ENCODE results near the gene CNBP.
"Not testable (repeated sequence)": the region's sequence is repeated elsewhere in the genome, so short reads cannot be mapped to it uniquely, and the experiment has no call there.

The CNBP gene

GRCh38 chr3:129199366-129199765 is 15.7 kb upstream of the CNBP start:
- H3K4me3 ChIP-seq (ENCODE audit: low read depth, low read length), result no peak overlapping the region
- TF ChIP-seq CTCF (IDR thresholded peaks at IDR 0.05; ENCODE audit: insufficient read depth, low read depth, low read length, missing control alignments), result no peak
- no peak for DNase-seq (ENCODE audit: low read depth)

GRCh38 chr3:129197321-129197720 is 13.6 kb upstream of the CNBP start:
- no peak overlapping the region for H3K4me3 ChIP-seq (ENCODE audit: low read depth, low read length)
- no peak for TF ChIP-seq CTCF (IDR thresholded peaks at IDR 0.05; ENCODE audit: insufficient read depth, low read depth, low read length, missing control alignments)
- DNase-seq (ENCODE audit: low read depth), result no peak

GRCh38 chr3:129196601-129197000 is 12.9 kb upstream of the CNBP start:
- no peak for TF ChIP-seq CTCF (IDR thresholded peaks at IDR 0.05; ENCODE audit: insufficient read depth, low read depth, low read length, missing control alignments)
- H3K4me3 ChIP-seq (ENCODE audit: low read depth, low read length), result no peak overlapping the region
- no peak for DNase-seq (ENCODE audit: low read depth)

- H3K4me3 ChIP-seq (ENCODE audit: low read depth, low read length), result no peak overlapping the region
- DNase-seq (ENCODE audit: low read depth), result no peak
Measured at GRCh38 chr3:129195731-129196256, 12.1 kb upstream of the CNBP start.

GRCh38 chr3:129189793-129190192 is 6.1 kb upstream of the CNBP start:
- DNase-seq (ENCODE audit: low read depth), result not testable (repeated sequence)

More at GRCh38 chr3:129195731-129196256, 12.1 kb upstream of the CNBP start:
- no peak for TF ChIP-seq CTCF (IDR thresholded peaks at IDR 0.05; ENCODE audit: insufficient read depth, low read depth, low read length, missing control alignments)

GRCh38 chr3:129187857-129188256 is 4.2 kb upstream of the CNBP start:
- no peak for TF ChIP-seq CTCF (IDR thresholded peaks at IDR 0.05; ENCODE audit: insufficient read depth, low read depth, low read length, missing control alignments)
- no peak overlapping the region for H3K4me3 ChIP-seq (ENCODE audit: low read depth, low read length)
- DNase-seq (ENCODE audit: low read depth), result no peak

More at GRCh38 chr3:129189793-129190192, 6.1 kb upstream of the CNBP start:
- not testable (repeated sequence) for H3K4me3 ChIP-seq (ENCODE audit: low read depth, low read length)

- no peak overlapping the region for H3K4me3 ChIP-seq (ENCODE audit: low read depth, low read length)
- TF ChIP-seq CTCF (IDR thresholded peaks at IDR 0.05; ENCODE audit: insufficient read depth, low read depth, low read length, missing control alignments), result no peak
- no peak for DNase-seq (ENCODE audit: low read depth)
Measured at GRCh38 chr3:129185783-129186182, 2.1 kb upstream of the CNBP start.

- DNase-seq (ENCODE audit: low read depth), result not testable (repeated sequence)
- H3K4me3 ChIP-seq (ENCODE audit: low read depth, low read length), result peak overlapping the region; percentile 97
Measured at GRCh38 chr3:129184784-129185542, 1.3 kb upstream of the CNBP start.

All from GM12865 (cell line).